GM19035 (cell line): ENCODE measurements around the gene SUCLG1.
"Not testable (repeated sequence)": the region's sequence is repeated elsewhere in the genome, so short reads cannot be mapped to it uniquely, and the experiment has no call there.

ENCODE experiments used
- ATAC-seq: cut with Tn5 transposase; IDR thresholded peaks from one replicate; pipeline ENCODE4 v1.9.1; 2021; ENCODE audit not compliant: unreplicated experiment

SUCLG1 gene

DNA sequence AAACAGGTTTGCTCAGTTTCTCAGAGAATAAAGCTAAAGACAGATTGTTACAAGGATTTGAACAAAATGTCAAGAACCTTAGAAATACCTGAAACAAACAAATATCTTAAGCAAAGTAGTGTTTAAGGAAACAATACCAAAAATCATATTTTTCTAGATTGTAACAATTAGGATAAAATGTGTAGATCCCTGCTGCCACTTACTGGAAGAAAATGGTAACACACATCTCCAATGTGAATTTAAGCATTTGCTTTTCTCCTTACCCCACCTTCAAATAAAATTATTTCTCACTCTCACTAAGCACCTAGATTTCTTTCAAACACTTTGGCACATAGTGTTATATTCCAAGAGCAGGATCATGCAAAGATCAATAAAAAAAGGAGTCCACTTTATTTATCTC is 34.9 kb downstream of the SUCLG1 start:
- no peak for ATAC-seq

DNA sequence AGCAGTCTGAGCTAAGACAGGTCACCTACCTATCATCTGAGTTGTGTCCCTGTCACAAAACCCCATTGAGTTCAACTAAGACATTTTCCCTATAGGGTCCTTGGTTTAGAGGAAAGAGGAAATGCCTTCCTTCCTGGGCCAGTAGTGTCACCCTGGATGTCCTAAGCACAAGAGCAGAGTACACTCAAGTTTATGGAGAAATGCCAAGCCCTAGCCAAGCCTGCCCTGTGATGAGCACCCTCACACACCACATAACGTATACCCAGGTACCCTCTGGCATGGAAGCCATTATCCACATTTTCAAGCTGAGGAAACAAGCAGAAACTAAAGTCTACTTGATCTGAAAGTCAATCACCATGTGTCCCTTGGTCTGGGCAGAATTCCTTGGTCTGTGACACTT is 37.3 kb downstream of the SUCLG1 start:
- no peak for ATAC-seq

DNA sequence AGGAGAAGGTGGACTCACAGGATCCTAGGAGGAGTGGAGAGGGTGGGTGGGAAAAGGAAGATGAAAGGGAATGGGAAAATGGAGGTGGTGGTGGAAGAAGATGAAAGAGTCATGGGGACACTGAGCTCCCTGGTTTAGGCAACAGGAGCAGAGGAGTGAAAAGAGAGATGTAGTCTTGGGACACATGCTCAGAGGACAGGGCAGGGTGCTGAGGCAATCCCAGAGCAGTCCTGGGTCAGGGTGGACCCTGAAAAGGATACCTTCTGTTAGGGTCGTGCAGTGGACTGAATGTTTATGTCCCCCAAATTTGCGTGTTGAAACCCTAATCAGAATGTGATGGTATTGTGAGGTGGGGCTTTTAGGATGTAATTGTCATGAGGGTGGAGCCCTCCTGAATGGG is 37.9 kb downstream of the SUCLG1 start:
- no peak for ATAC-seq

DNA sequence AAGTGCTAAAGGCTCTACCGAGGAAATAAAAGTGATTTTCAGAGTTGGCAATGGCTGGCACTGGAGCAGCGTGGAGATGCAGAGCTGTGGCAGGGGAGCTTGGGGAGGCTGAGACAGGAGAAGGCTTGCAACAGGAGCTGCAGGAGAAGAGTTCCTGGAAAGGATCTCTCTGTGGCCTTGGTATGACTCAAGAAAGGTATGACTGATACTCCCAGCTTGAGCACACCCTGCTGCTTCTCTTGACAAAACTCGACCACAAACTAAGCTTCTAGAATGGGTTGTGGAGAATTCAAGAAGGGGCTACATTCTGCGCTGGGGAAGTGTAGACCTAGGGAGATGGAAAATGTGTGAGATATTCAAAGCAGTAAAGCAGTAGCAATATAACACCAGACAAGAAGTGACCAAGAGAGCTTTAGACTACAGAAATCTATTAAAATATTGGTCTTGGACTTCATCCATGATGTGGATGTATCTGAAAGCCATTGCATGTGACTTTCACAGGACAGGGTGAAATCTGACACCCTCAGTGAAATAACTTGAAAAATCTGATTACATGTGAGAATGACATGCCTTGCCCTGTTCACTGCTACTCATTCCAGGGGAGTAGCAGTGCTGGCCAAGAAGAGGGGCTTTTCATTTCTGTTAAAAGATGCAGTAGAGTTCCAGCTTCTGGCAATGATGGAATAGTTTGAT is 41.5 kb downstream of the SUCLG1 start:
- no peak for ATAC-seq

DNA sequence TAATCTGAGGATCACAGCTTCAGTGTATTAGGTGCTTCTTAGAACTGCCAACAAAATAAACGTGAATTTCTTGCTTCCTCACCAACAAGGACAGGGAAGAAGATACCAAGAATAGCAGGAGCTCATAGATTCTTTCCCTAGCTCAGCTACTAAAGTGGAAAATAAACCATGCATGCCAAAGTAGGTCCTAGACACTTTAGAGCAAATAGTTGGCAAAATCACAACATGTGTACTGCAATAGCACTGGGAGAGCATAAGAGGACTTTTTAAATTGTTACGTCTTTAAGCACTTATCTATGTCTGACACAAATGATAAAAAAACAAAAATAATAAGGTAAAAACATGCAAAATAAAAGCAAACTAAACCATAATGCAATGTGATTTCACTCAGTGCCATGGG is 49.5 kb downstream of the SUCLG1 start:
- no peak for ATAC-seq

DNA sequence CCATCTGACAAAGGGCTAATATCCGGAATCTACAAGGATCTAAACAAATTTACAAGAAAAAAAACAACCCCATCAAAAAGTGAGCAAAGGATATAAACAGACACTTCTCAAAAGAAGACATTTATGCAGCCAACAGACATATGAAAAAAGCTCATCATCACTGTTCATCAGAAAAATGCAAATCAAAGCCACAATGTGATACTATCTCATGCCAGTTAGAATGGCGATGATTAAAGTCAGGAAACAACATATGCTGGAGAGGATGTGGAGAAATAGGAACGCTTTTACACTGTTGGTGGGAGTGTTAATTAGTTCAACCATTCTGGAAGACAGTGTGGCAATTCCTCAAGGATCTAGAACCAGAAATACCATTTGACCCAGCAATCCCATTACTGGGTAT is 57.0 kb downstream of the SUCLG1 start:
- not testable (repeated sequence) for ATAC-seq

DNA sequence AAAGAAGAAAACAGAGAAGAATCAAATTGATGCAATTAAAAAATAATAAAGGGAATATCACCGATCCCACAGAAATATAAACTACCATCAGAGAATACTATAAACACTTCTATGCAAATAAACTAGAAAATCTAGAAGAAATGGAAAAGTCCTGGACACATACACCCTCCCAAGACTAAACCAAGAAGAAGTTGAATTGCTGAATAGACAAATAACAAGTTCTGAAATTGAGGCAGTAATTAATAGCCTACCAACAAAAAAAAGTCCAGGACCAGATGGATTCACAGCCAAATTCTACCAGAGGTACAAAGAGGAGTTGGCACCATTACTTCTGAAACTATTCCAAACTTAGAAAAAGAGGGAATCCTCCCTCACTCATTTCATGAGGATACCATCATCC is 59.2 kb downstream of the SUCLG1 start:
- ATAC-seq, result not testable (repeated sequence)

DNA sequence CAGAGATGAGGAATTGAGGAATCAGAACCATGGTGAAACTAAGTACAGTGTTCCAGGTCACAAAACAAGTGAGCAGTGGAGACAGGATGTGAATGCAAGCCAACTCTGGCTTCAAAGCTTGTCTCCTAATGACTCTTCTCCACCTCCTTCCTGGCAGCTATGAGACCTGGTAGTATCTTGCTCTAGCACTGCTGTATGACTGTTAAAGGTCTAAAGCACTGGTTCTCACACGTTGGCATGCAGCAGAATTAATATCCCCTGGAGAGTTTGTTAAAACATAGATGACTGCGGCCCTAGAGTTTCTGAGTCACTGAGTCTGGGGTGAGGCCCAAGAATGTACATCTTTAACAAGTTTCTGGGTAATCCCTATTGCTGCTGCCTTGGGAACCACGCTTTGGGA is 63.3 kb downstream of the SUCLG1 start:
- ATAC-seq, result no peak

DNA sequence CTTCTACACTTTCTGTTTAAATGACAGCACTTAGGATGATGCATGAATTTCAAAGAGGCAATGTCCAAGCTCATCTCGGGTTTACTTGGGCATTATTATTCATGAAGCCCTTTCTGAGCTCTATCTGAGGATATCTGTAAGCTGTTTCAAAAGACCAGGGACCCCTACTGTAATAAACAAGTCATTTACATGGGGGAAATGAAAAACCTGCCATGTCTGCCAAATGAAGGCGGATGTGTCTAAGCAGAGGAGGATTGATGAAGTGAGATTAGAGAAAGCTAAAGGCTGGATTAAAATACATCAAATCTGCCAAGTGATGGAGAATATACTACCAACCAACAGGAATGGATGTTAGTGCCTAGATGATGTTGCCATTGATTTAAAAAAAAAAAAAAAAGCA is 64.5 kb downstream of the SUCLG1 start:
- no peak for ATAC-seq

DNA sequence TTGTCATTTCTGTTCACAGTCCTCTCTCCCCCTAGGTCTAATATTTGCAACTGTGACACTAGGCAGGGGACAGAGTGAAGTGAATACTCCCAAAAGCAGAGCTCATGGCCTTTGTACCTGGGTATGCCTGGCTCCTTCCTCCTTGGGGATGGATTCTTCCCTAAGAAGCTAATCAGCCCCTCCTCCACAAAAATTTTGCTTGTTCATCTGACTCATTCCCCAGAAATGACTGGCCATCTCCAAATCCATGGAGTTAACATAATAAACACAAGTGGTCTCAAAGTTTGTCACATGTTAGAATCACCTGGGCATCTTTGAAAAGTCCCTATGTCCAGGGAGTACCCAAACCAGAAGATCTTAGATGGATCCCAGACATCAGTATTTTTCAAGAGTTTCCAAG is 65.3 kb downstream of the SUCLG1 start:
- ATAC-seq, result no peak

DNA sequence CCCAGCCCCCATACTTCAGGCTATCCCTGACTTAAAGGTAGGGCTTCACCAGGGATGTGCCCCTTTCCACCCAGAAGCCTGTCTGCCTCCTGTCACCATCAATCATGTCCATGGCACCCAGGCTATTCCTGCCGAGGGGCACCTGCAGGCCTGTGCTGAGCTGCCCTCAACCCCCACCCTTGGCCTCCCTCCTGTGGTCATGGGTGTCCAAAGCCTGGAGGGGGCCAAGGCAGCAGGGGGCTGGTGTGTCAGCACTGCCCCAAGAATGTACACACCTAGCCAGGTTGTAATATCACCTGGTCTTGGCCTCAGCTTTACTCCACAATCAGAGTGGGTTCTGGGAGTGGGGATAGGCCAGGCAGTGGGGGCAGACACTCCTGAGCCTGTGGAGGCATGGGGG is 69.3 kb downstream of the SUCLG1 start:
- no peak for ATAC-seq

DNA sequence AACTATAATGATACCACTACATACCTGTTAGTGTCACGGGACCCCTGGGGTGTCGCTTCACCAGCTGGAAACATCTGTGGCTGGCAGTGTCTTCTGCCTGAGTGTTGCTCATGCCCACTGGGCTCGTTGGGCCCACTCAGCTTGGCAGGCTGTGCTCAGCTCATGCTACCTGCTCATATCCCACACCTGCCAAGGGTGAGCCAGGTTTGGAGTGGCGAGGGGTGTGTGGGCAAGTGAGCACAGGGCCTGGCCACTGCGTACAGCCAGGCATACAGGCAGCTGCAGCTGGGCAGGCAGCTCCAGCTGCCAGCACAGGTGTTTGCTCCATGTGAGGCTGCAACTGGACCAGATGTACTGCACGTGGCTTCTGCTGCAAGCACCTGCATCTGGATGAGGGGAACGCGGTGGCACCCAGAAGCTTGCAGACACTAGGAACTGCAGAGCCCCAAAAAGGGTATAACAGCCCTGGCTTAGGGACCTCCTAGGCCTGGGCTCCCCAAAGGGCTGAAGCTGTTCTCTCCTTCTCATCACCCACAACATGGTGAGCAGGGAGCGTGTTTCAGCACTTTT is 70.1 kb downstream of the SUCLG1 start:
- ATAC-seq, result no peak

DNA sequence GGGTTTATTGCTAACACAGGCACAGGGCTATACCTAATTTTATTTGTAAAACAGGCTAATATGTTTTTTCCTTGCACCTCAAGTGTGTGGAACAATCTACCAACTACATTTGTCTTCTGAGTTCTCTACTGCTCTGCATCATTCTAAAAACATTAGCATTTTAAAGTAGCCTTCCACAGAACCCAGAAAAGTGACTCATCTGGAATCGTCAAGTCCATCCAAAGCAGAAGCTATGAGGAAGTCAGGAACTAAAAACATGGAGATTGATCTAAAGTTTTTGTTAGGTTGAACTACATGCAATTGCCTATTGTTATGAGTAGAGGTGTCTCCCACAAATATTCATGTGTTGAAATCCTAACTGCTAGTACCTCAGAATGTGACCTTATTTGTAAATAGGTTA is 70.9 kb downstream of the SUCLG1 start:
- no peak for ATAC-seq

DNA sequence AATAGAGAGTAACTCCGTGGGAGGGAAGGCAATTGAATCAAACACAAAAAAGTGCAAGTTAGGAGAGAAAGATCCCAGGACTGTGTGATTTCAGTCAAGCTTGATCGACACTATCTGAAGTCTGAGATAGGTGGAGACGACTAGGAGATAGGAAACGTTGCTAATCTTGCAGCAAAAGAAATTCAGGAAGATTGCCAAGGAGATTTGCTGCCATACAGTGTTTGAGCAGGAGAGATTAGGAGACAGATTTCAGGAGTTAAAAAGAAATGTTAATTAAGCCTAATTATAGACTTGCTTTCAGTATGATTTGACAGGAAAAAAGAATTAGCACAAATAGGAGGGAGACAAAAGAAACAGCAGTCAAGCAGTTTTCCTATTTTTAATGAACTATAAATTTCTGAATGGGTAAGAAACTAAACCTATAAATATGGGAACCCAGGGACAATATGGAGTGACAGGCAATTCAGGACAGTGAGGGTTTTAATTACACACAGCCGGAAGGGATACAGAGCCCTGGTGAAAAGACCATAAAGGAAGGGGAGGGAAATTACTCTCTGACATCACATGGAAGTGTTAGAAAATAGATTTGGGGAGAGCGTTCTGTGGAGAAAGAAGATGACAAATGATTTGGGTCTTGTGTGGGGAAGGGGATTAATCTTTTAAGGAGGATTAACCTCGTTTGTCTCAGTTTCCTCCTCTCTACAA is 72.6 kb downstream of the SUCLG1 start:
- no peak for ATAC-seq

DNA sequence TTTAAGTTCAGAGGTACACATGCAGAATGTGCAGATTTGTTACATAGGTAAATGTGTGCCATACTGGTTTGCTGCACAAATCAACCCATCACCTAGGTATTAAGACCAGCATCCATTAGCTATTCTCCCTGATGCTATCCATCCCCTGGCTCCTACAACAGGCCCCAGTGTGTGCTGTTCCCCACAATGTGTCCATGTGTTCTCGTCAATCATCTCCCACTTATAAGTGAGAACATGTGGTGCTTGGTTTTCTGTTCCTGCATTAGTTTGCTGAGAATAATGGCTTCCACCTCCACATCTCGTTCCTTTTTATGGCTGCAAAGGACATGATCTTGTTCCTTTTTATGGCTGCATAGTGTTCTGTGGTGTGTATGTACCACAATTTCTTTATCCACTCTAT is 75.8 kb downstream of the SUCLG1 start:
- ATAC-seq, result no peak

DNA sequence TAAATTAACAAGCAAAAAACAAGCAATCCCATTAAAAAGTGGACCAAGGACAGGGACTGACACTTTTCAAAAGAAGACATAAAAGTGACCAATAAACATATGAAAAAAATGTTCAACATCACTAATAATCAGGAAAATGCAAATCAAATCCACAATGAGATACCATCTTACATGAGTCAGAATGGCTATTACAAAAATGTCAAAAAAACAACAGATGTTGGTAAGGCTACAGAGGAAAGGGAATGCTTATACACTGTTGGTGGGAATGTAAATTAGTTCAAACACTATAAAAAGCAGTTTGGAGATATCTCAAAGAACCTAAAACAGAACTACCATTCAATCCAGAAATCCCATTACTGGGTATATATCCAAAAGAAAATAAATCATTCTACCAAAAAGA is 78.2 kb downstream of the SUCLG1 start:
- no peak for ATAC-seq

DNA sequence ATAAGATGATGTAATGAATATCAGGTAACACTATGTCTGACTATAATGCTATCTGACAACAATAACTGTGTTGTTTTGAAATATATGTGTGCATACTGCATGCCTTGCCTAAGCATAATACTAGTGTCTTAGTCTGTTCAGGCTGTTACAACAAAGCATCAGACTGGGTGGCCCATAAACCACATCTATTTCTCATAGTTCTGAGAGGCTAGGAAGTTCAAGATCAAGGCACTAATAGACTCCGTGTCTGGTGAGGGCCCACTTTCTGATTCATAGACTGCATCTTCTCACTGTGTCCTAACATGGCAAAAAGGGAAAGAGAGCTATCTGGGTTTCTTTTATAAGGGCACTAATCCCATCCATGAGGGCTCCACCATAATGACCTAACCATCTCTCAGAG is 80.1 kb downstream of the SUCLG1 start:
- ATAC-seq, result no peak

DNA sequence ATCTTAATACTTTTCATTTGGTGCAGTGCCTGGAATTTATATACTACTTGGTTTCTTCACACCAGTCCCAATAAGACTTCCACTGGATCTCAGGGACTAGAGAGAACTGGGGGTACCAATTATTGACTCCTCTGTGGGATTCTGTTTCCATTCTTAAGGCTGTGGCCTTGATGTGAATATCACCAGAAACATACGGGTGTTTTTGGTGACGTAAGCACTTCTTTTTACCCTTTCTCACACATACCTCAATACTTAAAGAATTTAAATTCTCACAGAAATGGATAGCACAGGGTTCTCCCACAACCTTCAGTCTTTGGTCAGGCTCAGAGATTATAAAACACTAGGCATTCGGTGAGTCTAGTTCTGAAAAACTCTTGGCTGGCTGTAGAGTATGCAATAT is 84.1 kb downstream of the SUCLG1 start:
- ATAC-seq, result no peak

DNA sequence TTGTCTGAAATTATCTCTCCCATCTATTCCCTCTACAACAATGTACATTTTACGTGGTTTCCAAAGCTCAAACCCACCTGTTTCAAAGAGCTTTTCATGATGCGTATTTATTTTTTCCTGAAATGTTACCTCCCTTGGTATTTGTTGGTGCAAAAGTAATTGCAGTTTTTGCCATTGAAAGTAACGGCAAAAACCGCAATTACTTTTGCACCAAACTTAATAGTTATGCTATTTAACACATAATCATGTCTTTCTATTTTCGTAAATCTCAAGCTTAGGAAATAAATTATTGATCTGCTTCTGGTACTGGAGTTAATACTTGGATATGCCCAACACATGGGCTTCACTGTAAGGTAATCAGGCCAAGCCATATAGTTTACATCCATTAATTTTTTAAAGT is 85.2 kb downstream of the SUCLG1 start:
- ATAC-seq, result no peak
